ENCODE data around the gene SPTSSB. TPM values are rescaled to one million over a fixed set of nuclear protein-coding genes. Genes with fewer than 3 reads are reported as not detected.
A peak's percentile ranks its signal among the peaks of the same experiment; 100 is the strongest.

SPTSSB gene
- total and polyA plus RNA-seq, 4 donors, result under 0.01 to 1.0 (median 0.05) TPM

DNA sequence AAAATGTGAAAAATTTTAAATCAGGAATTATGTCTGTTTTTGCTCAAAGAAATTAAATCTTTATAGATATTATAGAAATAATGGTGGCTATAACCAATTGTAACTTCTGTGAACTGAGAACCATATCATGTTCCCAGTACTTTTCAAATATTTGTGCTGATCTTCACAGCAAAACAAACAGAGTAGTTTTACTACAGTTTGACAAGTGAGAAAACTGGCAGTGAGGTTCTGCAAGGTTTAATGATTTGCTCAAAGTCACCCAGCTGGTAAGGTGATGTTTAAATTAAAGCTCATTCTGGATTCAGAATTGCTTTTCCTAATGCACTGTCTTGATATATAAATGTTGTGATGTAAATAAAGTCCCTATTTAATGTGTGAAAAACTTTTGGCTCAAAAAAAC, 22.0 kb upstream of the SPTSSB start:
- no peak overlapping the region for H3K27ac ChIP-seq (ENCODE audit: low read depth in 1 of 2, low read length in 2 of 2)
- H3K9ac ChIP-seq (ENCODE audit: low read depth in 1 of 2, low read length in 2 of 2), result no peak overlapping the region
- peaks cover 0 to 11% (median 4%) of the 10 kb centered on the region in 4 donors for H3K4me1 ChIP-seq (ENCODE audit: control insufficient read depth in 4 of 4, insufficient read depth in 4 of 4, low read length in 3 of 4)
- DNase-seq (ENCODE audit: low spot score), result no peak
- H3K36me3 ChIP-seq (ENCODE audit: control insufficient read depth in 4 of 4, insufficient read depth in 3 of 4, low read depth in 1 of 4, low read length in 3 of 4), result no peaks in the 10 kb centered on the region
- no peak for TF ChIP-seq RXRA (IDR thresholded peaks at IDR 0.05)
- TF ChIP-seq TAF1 (conservative IDR thresholded peaks at IDR 0.05), result no peak
- peak; percentile 20 for TF ChIP-seq FOXA2 (IDR thresholded peaks at IDR 0.05)
- peak in 1 of 2 donors; percentile 32 for TF ChIP-seq HNF4A (conservative IDR thresholded peaks at IDR 0.05)
- TF ChIP-seq YY1 (IDR thresholded peaks at IDR 0.05), result peak; percentile 39
- TF ChIP-seq, protein P1, sequence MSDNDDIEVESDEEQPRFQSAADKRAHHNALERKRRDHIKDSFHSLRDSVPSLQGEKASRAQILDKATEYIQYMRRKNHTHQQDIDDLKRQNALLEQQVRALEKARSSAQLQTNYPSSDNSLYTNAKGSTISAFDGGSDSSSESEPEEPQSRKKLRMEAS (IDR thresholded peaks at IDR 0.05), result no peak
- TF ChIP-seq EGR1 (IDR thresholded peaks at IDR 0.05; ENCODE audit: low read depth in 2 of 2), result peak in 1 of 2 donors; percentile 33
- TF ChIP-seq, protein P2, sequence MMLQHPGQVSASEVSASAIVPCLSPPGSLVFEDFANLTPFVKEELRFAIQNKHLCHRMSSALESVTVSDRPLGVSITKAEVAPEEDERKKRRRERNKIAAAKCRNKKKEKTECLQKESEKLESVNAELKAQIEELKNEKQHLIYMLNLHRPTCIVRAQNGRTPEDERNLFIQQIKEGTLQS (IDR thresholded peaks at IDR 0.05), result no peak
- peaks cover 0 to 6% (median 0%) of the 10 kb centered on the region in 4 donors for H3K27me3 ChIP-seq (ENCODE audit: control insufficient read depth in 4 of 4, insufficient read depth in 4 of 4, low read length in 3 of 4)
- no peaks in the 10 kb centered on the region for H3K9me3 ChIP-seq (ENCODE audit: control insufficient read depth in 4 of 4, low read length in 3 of 4)
- no peak overlapping the region for H3K4me3 ChIP-seq (ENCODE audit: low read depth in 1 of 3, low read length in 3 of 3)

DNA sequence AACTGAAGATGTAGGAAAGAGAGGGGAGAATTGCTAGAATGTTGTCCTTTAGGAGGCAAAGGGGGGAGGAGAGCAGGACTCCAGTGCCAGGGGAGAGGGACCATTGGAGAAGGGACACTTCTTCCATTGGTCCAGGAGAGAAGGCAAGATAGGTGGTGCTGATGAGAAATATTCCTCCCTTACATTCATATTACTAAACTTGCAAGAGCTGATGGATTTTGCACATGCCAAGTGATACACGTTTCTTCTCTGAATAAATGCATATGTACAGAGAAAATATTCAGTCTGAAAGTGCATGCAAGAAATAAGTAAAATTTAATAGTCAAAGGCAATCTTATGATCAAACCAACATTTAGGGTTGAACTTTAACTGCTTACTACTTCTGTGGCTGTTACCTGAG, 21.5 kb upstream of the SPTSSB start:
- H3K4me1 ChIP-seq (ENCODE audit: control insufficient read depth in 4 of 4, insufficient read depth in 4 of 4, low read length in 3 of 4), result peaks cover 0 to 11% (median 4%) of the 10 kb centered on the region in 4 donors
- no peaks in the 10 kb centered on the region for H3K36me3 ChIP-seq (ENCODE audit: control insufficient read depth in 4 of 4, insufficient read depth in 3 of 4, low read depth in 1 of 4, low read length in 3 of 4)
- TF ChIP-seq TAF1 (conservative IDR thresholded peaks at IDR 0.05) (no peak), HNF4A (conservative IDR thresholded peaks at IDR 0.05) (no peak), RAD21 (IDR thresholded peaks at IDR 0.05) (no peak), GABPA (IDR thresholded peaks at IDR 0.05 in 1 of 2, conservative IDR thresholded peaks at IDR 0.05 in 1 of 2) (no peak)
- TF ChIP-seq, protein P1 (IDR thresholded peaks at IDR 0.05), result no peak
- TF ChIP-seq, protein P2 (IDR thresholded peaks at IDR 0.05), result no peak
- peaks cover 0 to 6% (median 0%) of the 10 kb centered on the region in 4 donors for H3K27me3 ChIP-seq (ENCODE audit: control insufficient read depth in 4 of 4, insufficient read depth in 4 of 4, low read length in 3 of 4)
- no peak for DNase-seq (ENCODE audit: low spot score)
- H3K9ac ChIP-seq (ENCODE audit: low read depth in 1 of 2, low read length in 2 of 2), result no peak overlapping the region
- no peak overlapping the region for H3K27ac ChIP-seq (ENCODE audit: low read depth in 1 of 2, low read length in 2 of 2)
- H3K4me3 ChIP-seq (ENCODE audit: low read depth in 1 of 3, low read length in 3 of 3), result no peak overlapping the region
- 81% methylated on average over 1 of the region's 1 CpG for WGBS
- H3K9me3 ChIP-seq (ENCODE audit: control insufficient read depth in 4 of 4, low read length in 3 of 4), result no peaks in the 10 kb centered on the region

DNA sequence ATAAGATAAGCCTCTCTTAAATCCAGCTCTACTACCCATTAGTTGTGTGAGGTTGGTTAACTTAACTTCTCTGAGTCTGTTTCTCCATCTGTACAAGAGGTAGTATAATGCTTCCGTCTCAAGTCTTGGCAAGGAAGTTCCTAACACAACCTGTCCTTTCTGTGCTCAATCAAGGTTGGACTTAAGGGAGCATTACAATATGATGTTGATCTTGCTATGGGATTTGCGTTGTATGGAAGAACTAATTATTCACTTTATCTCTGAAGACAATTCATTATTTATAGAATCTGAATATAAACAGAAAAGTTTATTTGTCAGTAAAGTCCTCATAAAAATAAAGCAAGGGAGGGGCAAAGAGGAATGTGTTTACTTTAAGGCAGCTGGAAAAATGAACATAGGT, 18.9 kb upstream of the SPTSSB start:
- H3K4me1 ChIP-seq (ENCODE audit: control insufficient read depth in 4 of 4, insufficient read depth in 4 of 4, low read length in 3 of 4), result peaks cover 0 to 11% (median 2%) of the 10 kb centered on the region in 4 donors
- DNase-seq (ENCODE audit: low spot score), result no peak
- no peak overlapping the region for H3K4me3 ChIP-seq (ENCODE audit: low read depth in 1 of 3, low read length in 3 of 3)
- TF ChIP-seq TAF1 (conservative IDR thresholded peaks at IDR 0.05), result no peak
- H3K36me3 ChIP-seq (ENCODE audit: control insufficient read depth in 4 of 4, insufficient read depth in 3 of 4, low read depth in 1 of 4, low read length in 3 of 4), result no peaks in the 10 kb centered on the region
- WGBS, result 87% methylated on average over 2 of the region's 2 CpGs
- no peak overlapping the region for H3K9ac ChIP-seq (ENCODE audit: low read depth in 1 of 2, low read length in 2 of 2)
- no peak overlapping the region for H3K27ac ChIP-seq (ENCODE audit: low read depth in 1 of 2, low read length in 2 of 2)
- H3K9me3 ChIP-seq (ENCODE audit: control insufficient read depth in 4 of 4, low read length in 3 of 4), result no peaks in the 10 kb centered on the region
- H3K27me3 ChIP-seq (ENCODE audit: control insufficient read depth in 4 of 4, insufficient read depth in 4 of 4, low read length in 3 of 4), result peaks cover 0 to 6% (median 0%) of the 10 kb centered on the region in 4 donors

DNA sequence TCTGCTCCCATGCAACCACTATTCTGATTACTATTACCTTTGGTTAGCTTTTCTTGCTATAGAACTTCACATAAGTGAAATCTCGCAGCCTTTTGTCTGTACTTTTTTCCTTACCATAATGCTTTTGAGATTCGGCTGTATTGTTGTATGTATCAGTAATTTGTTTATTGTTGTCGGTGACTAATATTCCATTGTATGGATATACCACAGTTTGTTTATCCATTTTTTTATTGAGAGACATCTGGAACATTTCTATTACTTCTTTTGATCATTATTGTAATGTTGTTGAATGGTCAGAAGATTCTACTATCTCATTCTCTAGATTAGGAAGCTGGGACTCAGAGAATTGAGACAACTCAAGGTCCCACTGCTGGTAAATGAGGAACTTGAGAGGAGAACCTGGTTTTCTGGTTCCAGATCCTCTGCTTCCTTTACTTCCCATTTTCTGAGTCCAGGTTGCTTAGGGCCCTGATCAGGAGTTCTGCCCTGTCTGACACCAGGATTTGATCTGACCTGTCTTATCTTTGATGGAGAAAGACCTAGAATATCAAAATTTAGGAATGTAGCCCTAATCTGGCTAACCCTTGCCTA, 18.2 kb upstream of the SPTSSB start:
- no peak overlapping the region for H3K27ac ChIP-seq (ENCODE audit: low read depth in 1 of 2, low read length in 2 of 2)
- WGBS, result 93% methylated on average over 3 of the region's 3 CpGs
- H3K4me1 ChIP-seq (ENCODE audit: control insufficient read depth in 4 of 4, insufficient read depth in 4 of 4, low read length in 3 of 4), result peaks cover 0 to 11% (median 2%) of the 10 kb centered on the region in 4 donors
- H3K4me3 ChIP-seq (ENCODE audit: low read depth in 1 of 3, low read length in 3 of 3), result no peak overlapping the region
- peaks cover 0 to 6% (median 0%) of the 10 kb centered on the region in 4 donors for H3K27me3 ChIP-seq (ENCODE audit: control insufficient read depth in 4 of 4, insufficient read depth in 4 of 4, low read length in 3 of 4)
- TF ChIP-seq EGR1 (IDR thresholded peaks at IDR 0.05; ENCODE audit: low read depth in 2 of 2) (no peak), GABPA (IDR thresholded peaks at IDR 0.05 in 1 of 2, conservative IDR thresholded peaks at IDR 0.05 in 1 of 2) (no peak), NR2F2 (IDR thresholded peaks at IDR 0.05) (no peak), YY1 (IDR thresholded peaks at IDR 0.05) (no peak), FOXA2 (IDR thresholded peaks at IDR 0.05) (no peak)
- TF ChIP-seq, protein P2 (IDR thresholded peaks at IDR 0.05), result no peak
- no peak for DNase-seq (ENCODE audit: low spot score)
- no peaks in the 10 kb centered on the region for H3K36me3 ChIP-seq (ENCODE audit: control insufficient read depth in 4 of 4, insufficient read depth in 3 of 4, low read depth in 1 of 4, low read length in 3 of 4)
- no peaks in the 10 kb centered on the region for H3K9me3 ChIP-seq (ENCODE audit: control insufficient read depth in 4 of 4, low read length in 3 of 4)
- H3K9ac ChIP-seq (ENCODE audit: low read depth in 1 of 2, low read length in 2 of 2), result no peak overlapping the region

Measured in liver (tissue), 9 donors.